Stimulated activated CD4-positive, alpha-beta T cell treated with anti-CD3 and anti-CD28 coated beads, Interleukin-1b, Interleukin-23, amount 100 ng/mL, for 48 hours (primary cell): ENCODE measurements around the gene ZNF665.
"Not testable (repeated sequence)": the region's sequence is repeated elsewhere in the genome, so short reads cannot be mapped to it uniquely, and the experiment has no call there.

Experiments
- DNase-seq: peaks from one replicate; pipeline ENCODE4 v3.0.0-alpha.2; 2020

The ZNF665 gene

GRCh38 chr19:53156850-53157249, 36.3 kb downstream of the ZNF665 start:
- no peak for DNase-seq

- DNase-seq = no peak
Measured at GRCh38 chr19:53147645-53148044, 45.5 kb downstream of the ZNF665 start.

GRCh38 chr19:53140351-53140750, 52.8 kb downstream of the ZNF665 start:
- no peak for DNase-seq

GRCh38 chr19:53136432-53136831, 56.7 kb downstream of the ZNF665 start:
- DNase-seq = no peak

- peak; percentile 49 for DNase-seq
Measured at GRCh38 chr19:53132141-53132991, 60.8 kb downstream of the ZNF665 start, which contains the start of gene ZNF415. TSS of gene ZNF415 (minus strand) at chr19:53132910. CDS start at chr19:53122676, 10,234 bp downstream.

- no peak for DNase-seq
Measured at GRCh38 chr19:53131727-53132126, 61.4 kb downstream of the ZNF665 start.

- DNase-seq = no peak
Measured at GRCh38 chr19:53131085-53131590, 62.0 kb downstream of the ZNF665 start.

- no peak for DNase-seq
Measured at GRCh38 chr19:53130506-53130905, 62.7 kb downstream of the ZNF665 start.

- DNase-seq = not testable (repeated sequence)
Measured at GRCh38 chr19:53126733-53127526, 66.2 kb downstream of the ZNF665 start.

GRCh38 chr19:53123400-53123799, 69.8 kb downstream of the ZNF665 start:
- no peak for DNase-seq
